KBM-7 (cell line): ENCODE results near the gene MOGAT3.

Experiments
- DNase-seq: peaks from one replicate; pipeline ENCODE4 v3.0.0-alpha.2; 2015
- in situ Hi-C: fragments of 300-500 bp; cut with MboI; formaldehyde crosslinking; loops from 2 replicates; pipeline ENCODE4 v1.14.3; 2020; ENCODE audit warnings: low sequenced_read_pairs, low pct_unique_long_range_greater_than_20kb, mixed read lengths

The MOGAT3 gene, protein sequence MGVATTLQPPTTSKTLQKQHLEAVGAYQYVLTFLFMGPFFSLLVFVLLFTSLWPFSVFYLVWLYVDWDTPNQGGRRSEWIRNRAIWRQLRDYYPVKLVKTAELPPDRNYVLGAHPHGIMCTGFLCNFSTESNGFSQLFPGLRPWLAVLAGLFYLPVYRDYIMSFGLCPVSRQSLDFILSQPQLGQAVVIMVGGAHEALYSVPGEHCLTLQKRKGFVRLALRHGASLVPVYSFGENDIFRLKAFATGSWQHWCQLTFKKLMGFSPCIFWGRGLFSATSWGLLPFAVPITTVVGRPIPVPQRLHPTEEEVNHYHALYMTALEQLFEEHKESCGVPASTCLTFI

DNA sequence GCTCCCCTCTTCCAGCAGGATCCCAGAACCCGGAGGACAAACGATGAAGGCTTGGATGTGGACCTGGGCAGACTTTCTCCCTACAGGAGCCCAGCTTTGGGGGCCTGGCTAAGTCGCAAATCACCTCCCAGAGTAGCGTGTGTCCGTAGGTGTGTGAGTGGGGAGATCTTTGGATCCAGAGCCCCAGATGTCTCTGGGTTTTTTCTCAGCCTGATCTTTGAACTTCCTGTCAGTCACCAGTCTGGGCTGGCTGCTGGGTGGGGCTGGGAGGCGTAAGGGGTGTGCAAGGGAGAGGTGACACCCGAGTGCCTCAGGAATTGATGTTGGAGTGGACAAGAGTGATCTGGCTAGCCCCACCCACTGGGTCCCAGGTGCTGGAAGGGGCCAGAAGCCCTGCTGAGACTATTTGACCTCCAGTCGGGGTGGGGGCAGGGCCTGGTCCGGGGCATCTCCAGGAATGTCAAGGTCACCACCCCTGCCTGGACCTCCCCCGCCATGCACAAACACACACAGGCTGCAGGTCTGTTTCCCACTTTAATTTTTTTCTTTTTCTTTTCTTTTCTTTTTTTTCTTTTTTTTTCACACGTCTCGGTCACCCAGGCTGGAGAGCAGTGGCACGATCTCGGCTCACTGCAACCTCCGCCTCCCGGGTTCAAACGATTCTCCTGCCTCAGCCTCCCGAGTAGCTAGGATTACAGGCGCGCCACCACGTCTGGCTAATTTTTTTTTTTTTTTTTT lies at the start of gene MOGAT3:
MOGAT3 (minus strand) TSS at position 175 of the 738 bp plus-strand sequence. CDS start 182 bp downstream, outside the sequence.
- DNase-seq, result no peak
- in situ Hi-C loops, result no loop called here

DNA sequence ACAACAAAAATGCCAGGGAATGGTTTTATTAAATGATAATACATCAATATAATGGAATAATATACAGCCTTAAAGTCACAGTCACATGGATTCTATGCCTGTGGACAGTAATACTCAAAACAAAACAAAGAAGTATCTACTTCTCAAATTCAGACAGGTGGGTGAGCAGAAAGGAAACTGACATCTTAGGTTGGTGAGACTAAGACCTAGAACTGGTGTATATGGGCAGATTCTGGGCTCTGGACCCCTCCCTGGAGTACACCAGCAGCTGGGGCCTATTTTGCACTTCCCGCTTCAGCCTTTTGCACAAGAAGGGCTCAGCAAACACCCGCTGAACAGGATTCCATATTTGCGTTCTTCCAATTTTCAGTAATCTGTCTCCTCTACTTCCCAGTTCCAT lies 49.5 kb upstream of the MOGAT3 start:
- no peak for DNase-seq
- in situ Hi-C loops, result no loop called here

- DNase-seq, result no peak
- in situ Hi-C loops, result no loop called here
Observed at GRCh38 chr7:101248276-101248675, 47.4 kb upstream of the MOGAT3 start.

- in situ Hi-C loops, result no loop called here
- no peak for DNase-seq
Observed at GRCh38 chr7:101245147-101245668, 44.4 kb upstream of the MOGAT3 start.

DNA sequence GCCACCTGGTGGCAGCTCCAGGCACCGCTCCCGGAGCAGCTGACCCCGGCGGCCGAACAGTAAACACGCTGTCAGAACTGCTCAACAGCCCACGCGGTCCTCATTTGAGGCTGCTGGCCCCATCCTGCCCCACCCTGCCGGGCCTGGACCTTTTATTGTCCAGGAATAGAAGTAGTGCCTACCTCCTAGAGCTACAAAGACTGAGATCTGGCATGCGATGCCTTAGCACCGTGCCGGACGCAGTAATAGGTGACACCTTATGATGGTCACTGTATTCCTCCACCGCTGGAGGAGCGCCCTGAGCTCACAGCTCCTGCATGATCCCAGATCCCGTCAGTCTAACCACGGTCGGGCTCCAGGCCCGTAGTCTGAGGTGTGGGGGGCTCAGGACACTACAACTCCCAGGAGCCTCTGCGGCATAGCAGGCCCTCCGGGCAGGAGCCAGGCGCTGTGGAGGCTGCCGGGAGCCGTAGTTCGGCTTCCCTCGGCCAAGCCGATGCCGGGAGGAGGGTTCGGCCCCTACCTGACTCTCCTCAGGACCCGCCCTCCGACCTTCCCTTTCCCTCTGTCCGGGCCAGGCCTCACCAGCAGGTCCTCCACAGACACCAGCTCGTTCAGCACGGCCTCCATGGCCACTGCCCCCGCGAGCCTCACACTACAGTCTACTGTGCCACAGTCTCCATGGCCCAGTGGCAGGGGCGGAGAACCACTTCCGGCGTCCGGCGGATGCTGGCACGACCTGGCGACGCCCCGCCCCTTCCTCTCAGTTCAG lies 43.7 kb upstream of the MOGAT3 start, which contains the start of gene FIS1:
FIS1 (minus strand) TSS at position 707 of the 772 bp plus-strand sequence; CDS start at position 630, 77 bp downstream.
- peak; percentile 94 for DNase-seq
- in situ Hi-C loops, result no loop called here

DNA sequence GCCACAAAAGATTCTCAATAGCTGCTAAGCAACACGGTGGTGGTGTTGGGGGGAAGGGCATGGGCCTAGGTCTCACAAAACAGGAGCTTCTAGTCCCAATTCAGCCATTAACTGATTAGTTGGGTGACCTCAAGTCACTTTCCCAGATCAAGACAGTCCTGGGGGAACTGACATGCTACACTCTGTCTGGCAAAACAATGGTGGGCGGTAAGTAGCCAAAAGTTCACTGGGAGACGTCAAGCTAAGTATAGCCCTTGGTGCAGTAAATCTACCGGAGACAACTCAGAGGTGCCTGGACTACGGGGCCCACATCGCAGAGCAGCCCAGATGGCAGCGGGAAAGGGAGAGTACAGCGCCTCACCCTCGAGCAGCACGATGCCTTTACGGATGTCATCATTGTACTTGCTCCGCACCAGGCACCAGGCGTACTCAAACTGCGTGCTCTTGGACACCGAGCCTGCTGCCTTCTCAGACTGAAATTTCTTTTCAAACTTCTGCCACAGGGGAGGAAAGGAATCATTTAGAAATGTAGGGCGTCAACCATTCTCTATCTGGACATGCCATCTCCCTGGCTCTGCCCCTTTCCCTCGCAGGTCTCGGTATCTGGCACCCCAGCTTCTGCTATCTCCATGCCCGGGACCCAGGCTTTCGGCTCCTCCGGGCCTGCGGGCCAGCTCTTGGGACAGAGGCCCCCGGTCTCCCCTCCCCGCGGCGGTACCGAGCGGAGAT lies 43.0 kb upstream of the MOGAT3 start:
- DNase-seq, result no peak
- in situ Hi-C loops, result no loop called here

DNA sequence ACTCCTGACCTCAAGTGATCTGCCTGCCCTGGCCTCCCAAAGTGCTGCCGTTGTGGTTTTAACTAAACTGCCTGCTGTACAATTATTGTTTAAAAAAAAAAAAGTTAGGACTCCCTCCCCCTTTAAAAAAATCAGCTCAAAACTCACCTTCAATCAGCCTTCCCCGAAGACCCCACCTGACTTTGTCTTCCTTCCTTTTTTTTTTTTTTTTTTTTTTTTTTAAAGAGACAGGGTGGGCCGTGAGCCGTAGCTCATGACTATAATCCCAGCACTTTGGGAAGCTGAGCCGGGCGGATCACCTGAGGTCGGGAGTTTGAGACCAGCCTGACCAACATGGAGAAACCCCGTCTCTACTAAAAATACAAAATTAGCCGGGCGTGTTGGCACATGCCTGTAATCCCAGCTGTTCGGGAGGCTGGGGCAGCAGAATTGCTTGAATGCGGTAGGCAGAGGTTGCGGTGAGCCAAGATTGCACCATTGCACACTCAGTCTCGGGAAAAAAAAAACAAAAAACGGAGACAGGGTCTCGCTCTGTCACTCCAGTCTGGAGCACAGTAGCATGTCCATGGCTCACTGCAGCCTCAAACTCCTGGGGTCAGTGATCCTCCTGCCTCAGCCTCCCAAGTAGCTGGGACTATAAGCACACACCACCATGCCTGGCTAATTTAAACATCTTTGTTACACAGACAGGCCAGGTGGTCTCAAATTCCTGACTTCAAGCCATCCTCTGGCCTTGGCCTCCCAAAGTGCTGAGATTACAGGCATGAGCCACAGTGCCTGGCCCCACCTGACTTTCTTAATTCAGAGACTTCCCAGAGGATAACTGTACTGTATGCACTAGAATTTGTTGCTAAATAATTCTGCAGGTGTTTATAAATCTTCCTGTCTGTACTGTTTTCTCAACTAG lies 40.9 kb upstream of the MOGAT3 start:
- DNase-seq, result peak; percentile 38
- in situ Hi-C loops, result no loop called here

DNA sequence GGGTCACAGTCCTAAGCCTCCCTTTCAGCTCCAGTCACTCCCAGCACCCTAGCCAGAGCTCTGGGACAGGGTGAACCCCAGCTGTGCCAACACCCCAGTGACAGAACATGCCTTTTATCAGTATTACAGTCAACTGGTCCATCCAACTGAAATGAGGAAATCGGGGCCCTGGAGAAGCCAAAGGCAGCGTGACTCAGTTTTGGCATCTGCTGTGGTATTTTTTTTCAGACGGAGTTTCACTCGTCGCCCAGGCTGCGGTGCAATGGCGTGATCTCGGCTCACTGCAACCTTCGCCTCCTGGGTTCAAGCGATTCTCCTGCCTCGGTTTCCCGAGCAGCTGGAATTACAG lies 40.2 kb upstream of the MOGAT3 start:
- in situ Hi-C loops, result no loop called here
- DNase-seq, result no peak

DNA sequence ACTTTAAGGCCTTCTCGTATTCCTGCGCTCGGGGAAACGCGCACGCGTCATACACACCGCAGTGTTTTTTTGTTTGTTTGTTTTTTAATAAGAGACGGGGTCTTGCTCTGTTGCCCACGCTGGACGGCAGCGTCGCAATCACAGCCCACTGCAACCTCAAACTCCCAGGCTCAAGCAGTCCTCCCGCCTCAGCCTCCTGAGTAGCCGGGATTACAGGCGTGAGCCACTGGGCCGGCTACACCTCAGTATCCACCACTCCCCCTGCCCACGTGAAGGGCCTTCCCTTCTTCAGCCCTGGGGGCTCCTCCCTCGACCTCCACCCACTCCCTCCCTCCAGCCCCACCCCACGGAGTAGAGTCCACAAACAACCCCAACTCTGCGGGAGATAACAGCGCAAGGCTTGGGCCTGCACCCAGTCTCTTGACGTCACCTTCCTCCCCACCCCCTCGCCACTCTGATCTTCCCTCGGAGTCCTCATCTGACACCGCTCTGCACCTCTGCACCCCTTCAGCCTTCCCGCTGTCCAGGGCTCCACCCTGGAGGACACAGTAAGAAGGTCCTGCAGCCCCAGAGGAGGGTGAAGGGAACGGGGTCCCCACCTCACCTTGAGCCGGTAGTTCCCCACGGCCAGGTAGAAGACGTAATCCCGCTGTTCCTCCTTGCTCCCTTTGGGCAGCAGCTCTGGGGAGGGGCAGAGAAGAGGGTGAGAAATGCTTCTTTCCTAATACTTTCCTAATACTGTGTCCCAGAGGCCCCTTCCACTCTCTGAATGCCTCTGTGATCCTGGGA lies 39.6 kb upstream of the MOGAT3 start:
- no peak for DNase-seq
- in situ Hi-C loops, result no loop called here

DNA sequence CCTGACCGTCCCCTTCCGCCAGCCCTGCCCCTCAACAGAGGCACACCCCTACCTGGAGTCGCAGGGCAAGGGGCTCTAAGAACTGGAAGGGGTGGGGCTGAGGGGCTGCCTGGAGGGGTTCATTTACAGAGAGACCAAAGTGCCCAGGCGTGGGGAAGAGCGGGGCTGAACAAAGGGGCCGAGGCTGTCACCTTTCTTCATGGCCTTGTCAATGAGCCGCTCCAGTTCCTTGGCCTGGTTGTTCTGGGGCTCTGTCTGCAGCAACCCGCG lies 39.0 kb upstream of the MOGAT3 start:
- DNase-seq, result no peak
- in situ Hi-C loops, result no loop called here

- in situ Hi-C loops, result no loop called here
- DNase-seq, result no peak
Observed at GRCh38 chr7:101239191-101239950, 38.5 kb upstream of the MOGAT3 start.

DNA sequence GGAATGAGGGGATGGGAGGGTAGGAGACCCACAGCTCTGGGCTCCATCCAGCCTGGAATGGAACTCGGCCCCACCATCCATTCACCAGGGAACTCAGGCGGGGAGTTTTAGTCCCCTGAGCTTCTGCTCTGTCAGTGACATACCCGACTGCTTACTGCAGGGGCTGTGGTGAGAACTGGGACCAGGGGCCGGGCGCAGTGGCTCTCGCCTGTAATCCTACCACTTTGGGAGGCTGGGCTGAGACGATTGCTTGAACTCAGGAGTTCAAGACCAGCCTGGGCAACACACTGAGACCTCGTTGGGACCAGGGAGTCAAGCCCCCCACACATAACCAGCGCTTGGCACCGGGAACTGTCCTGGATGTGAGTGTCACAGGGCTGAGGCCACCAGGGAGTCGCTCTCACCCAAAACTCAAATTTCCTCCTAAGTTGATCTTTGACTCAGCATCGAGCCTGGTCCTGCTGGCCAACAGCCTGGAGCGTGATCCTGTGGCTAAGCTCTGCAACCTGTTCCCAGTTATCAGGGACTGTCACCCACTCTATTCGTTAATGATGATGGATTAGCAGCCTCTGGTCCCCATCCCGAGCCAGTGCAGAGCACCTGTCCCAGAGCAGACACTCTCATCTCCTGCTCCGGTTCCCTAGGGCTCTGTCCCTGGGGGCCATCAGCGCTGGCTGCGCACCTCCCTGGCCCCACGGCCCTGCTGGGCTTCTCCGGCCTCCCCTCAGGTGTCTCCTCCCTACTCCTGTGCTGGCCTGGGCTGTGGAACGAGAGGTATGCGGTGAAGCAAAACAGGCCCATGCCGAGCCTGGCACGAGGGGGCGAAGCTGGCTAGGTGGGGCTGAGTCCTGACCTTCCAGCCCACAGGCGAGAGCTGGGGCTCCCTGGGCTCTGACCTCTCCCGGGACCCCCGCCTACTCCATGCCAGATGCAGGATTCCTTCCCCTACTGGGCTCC lies 37.7 kb upstream of the MOGAT3 start:
- no peak for DNase-seq

GRCh38 chr7:101237206-101238067 lies 36.6 kb upstream of the MOGAT3 start, which contains the start of gene CLDN15:
Gene CLDN15 (minus strand): TSS chr7:101237802. CDS start chr7:101237581, 221 bp downstream.
- no peak for DNase-seq
- in situ Hi-C loops, result no loop called here

More for the DNA sequence above, 37.7 kb upstream of the MOGAT3 start:
- in situ Hi-C loops, result no loop called here

GRCh38 chr7:101236292-101236835 lies 35.5 kb upstream of the MOGAT3 start:
- in situ Hi-C loops, result no loop called here
- no peak for DNase-seq

- DNase-seq, result no peak
- in situ Hi-C loops, result no loop called here
Observed at GRCh38 chr7:101235522-101235921, 34.7 kb upstream of the MOGAT3 start.
